HEK293 (cell line): ENCODE data around the gene GRIPAP1.

ENCODE experiments used
- CTCF ChIA-PET: fragments of 350-600 bp; formaldehyde crosslinking; extraction: SDS; loops from one replicate; lab custom pipeline; 2021; ENCODE audit warnings: antibody characterized with exemption; lab: Yijun Ruan, JAX
- POLR2A ChIA-PET: fragments of 300-600 bp; formaldehyde crosslinking; extraction: SDS; loops from one replicate; lab custom pipeline; 2020; ENCODE audit warnings: antibody characterized with exemption, inconsistent platforms; lab: Yijun Ruan, JAX
- H3K27ac ChIP-seq: fragments of 200-500 bp; sonication (Bioruptor generic); 2 replicates; pipeline ENCODE4 v1.5.1; 2014; ENCODE audit warnings: low read depth, low read length, control low read depth, inconsistent platforms; ENCODE audit errors: extremely low read depth
- H3K36me3 ChIP-seq, 2 experiments: fragments of 200-500 bp in 1 of 2; sonication (Bioruptor generic) in 1 of 2; 1 replicate in 1 of 2; 2 replicates in 1 of 2; pipeline ENCODE4 v1.5.1; 2014 to 2017; ENCODE audit warnings: inconsistent platforms in 2 of 2, low read length in 2 of 2; ENCODE audit not compliant: control insufficient read depth in 2 of 2, insufficient read depth in 1 of 2
- H3K4me1 ChIP-seq: fragments of 200-500 bp; sonication (Bioruptor generic); 2 replicates; pipeline ENCODE4 v1.5.1; 2014; ENCODE audit warnings: mild to moderate bottlenecking, low read length, inconsistent platforms; ENCODE audit not compliant: control insufficient read depth, insufficient read depth
- H3K4me3 ChIP-seq: 2 replicates; pipeline ENCODE4 v1.5.1; 2011; ENCODE audit warnings: low read depth, mild to moderate bottlenecking, control low read depth, low read length, moderate library complexity
- H3K9me3 ChIP-seq: fragments of 200-500 bp; sonication (Bioruptor generic); 2 replicates; pipeline ENCODE4 v1.5.1; 2014; ENCODE audit warnings: low read depth, low read length, inconsistent platforms; ENCODE audit not compliant: control insufficient read depth, insufficient read depth
- ATF2 ChIP-seq: fragments of 450-650 bp; formaldehyde crosslinking; IDR thresholded peaks from 2 replicates; pipeline ENCODE4 v1.5.1; 2016; ENCODE audit warnings: missing biosample characterization, missing genetic modification characterization, low read depth
- ELK4 ChIP-seq: IDR thresholded peaks from 2 replicates; pipeline ENCODE4 v1.6.1; 2011; ENCODE audit warnings: mild to moderate bottlenecking, low read depth, low read length, borderline replicate concordance
- GLI2 ChIP-seq: fragments of 450-650 bp; formaldehyde crosslinking; IDR thresholded peaks from 2 replicates; pipeline ENCODE4; 2017; ENCODE audit warnings: missing biosample characterization, missing genetic modification characterization, low read depth, borderline replicate concordance
- GLIS2 ChIP-seq: fragments of 450-650 bp; formaldehyde crosslinking; IDR thresholded peaks from 2 replicates; pipeline ENCODE4 v1.5.1; 2016; ENCODE audit warnings: missing biosample characterization, missing genetic modification characterization
- KLF16 ChIP-seq: fragments of 450-650 bp; formaldehyde crosslinking; IDR thresholded peaks from 2 replicates; pipeline ENCODE4 v1.5.1; 2017; ENCODE audit warnings: missing biosample characterization, missing genetic modification characterization
- OVOL3 ChIP-seq: fragments of 450-650 bp; formaldehyde crosslinking; IDR thresholded peaks from 2 replicates; pipeline ENCODE4 v1.5.1; 2016; ENCODE audit warnings: missing biosample characterization, missing genetic modification characterization
- PRDM4 ChIP-seq: fragments of 450-650 bp; formaldehyde crosslinking; IDR thresholded peaks from 2 replicates; pipeline ENCODE4 v1.5.1; 2017; ENCODE audit warnings: missing biosample characterization, missing genetic modification characterization
- ZBTB17 ChIP-seq: fragments of 450-650 bp; formaldehyde crosslinking; IDR thresholded peaks from 2 replicates; pipeline ENCODE4 v1.5.1; 2016; ENCODE audit warnings: missing biosample characterization, missing genetic modification characterization
- ZBTB21 ChIP-seq: fragments of 450-650 bp; formaldehyde crosslinking; IDR thresholded peaks from 2 replicates; pipeline ENCODE4 v1.5.1; 2017; ENCODE audit warnings: missing biosample characterization, missing genetic modification characterization
- ZBTB48 ChIP-seq: fragments of 450-650 bp; formaldehyde crosslinking; IDR thresholded peaks from 2 replicates; pipeline ENCODE4 v1.5.1; 2016; ENCODE audit warnings: missing biosample characterization, missing genetic modification characterization
- ZFP37 ChIP-seq: fragments of 450-650 bp; formaldehyde crosslinking; IDR thresholded peaks from 2 replicates; pipeline ENCODE4 v1.5.1; 2016; ENCODE audit warnings: missing biosample characterization, missing genetic modification characterization
- ZIC2 ChIP-seq: fragments of 450-650 bp; formaldehyde crosslinking; IDR thresholded peaks from 2 replicates; pipeline ENCODE4 v1.5.1; 2016; ENCODE audit warnings: missing biosample characterization, missing genetic modification characterization
- ZNF112 ChIP-seq: fragments of 450-650 bp; formaldehyde crosslinking; IDR thresholded peaks from 2 replicates; pipeline ENCODE4 v1.5.0; 2017; ENCODE audit warnings: missing biosample characterization, missing genetic modification characterization
- ZNF174 ChIP-seq: fragments of 450-650 bp; formaldehyde crosslinking; IDR thresholded peaks from 2 replicates; pipeline ENCODE4 v1.5.0; 2017; ENCODE audit warnings: missing biosample characterization, mild to moderate bottlenecking, missing genetic modification characterization
- ZNF239 ChIP-seq: fragments of 450-650 bp; formaldehyde crosslinking; IDR thresholded peaks from 2 replicates; pipeline ENCODE4 v1.5.1; 2016; ENCODE audit warnings: missing biosample characterization, missing genetic modification characterization
- ZNF350 ChIP-seq: fragments of 450-650 bp; formaldehyde crosslinking; IDR thresholded peaks from 2 replicates; pipeline ENCODE4 v1.5.0; 2017; ENCODE audit warnings: missing biosample characterization, mild to moderate bottlenecking, missing genetic modification characterization
- ZNF398 ChIP-seq: fragments of 450-650 bp; formaldehyde crosslinking; IDR thresholded peaks from 2 replicates; pipeline ENCODE4 v1.5.1; 2017; ENCODE audit warnings: missing biosample characterization, missing genetic modification characterization
- ZNF426 ChIP-seq: fragments of 450-650 bp; formaldehyde crosslinking; IDR thresholded peaks from 2 replicates; pipeline ENCODE4 v1.5.1; 2017; ENCODE audit warnings: missing biosample characterization, missing genetic modification characterization, mild to moderate bottlenecking, inconsistent platforms, moderate library complexity
- ZNF433 ChIP-seq: fragments of 450-650 bp; formaldehyde crosslinking; IDR thresholded peaks from 2 replicates; pipeline ENCODE4 v1.5.1; 2016; ENCODE audit warnings: missing biosample characterization, missing genetic modification characterization, low read depth
- ZNF501 ChIP-seq: fragments of 450-650 bp; formaldehyde crosslinking; IDR thresholded peaks from 2 replicates; pipeline ENCODE4 v1.5.1; 2016; ENCODE audit warnings: missing biosample characterization, missing genetic modification characterization
- ZNF510 ChIP-seq: fragments of 450-650 bp; formaldehyde crosslinking; IDR thresholded peaks from 2 replicates; pipeline ENCODE4 v1.5.1; 2018; ENCODE audit warnings: mild to moderate bottlenecking, missing genetic modification characterization, missing biosample characterization; ENCODE audit not compliant: insufficient replicate concordance
- ZNF521 ChIP-seq: fragments of 450-650 bp; formaldehyde crosslinking; IDR thresholded peaks from 2 replicates; pipeline ENCODE4 v1.5.1; 2017; ENCODE audit warnings: missing biosample characterization, mild to moderate bottlenecking, missing genetic modification characterization
- ZNF610 ChIP-seq: fragments of 450-650 bp; formaldehyde crosslinking; IDR thresholded peaks from 2 replicates; pipeline ENCODE4 v1.5.1; 2016; ENCODE audit warnings: missing biosample characterization, missing genetic modification characterization, borderline replicate concordance
- ZNF621 ChIP-seq: fragments of 450-650 bp; formaldehyde crosslinking; IDR thresholded peaks from 2 replicates; pipeline ENCODE4 v1.5.1; 2017; ENCODE audit warnings: missing biosample characterization, missing genetic modification characterization
- ZNF624 ChIP-seq: fragments of 450-650 bp; formaldehyde crosslinking; IDR thresholded peaks from 2 replicates; pipeline ENCODE4 v1.5.1; 2017; ENCODE audit warnings: missing biosample characterization, missing genetic modification characterization
- ZNF664 ChIP-seq: fragments of 450-650 bp; formaldehyde crosslinking; IDR thresholded peaks from 2 replicates; pipeline ENCODE4 v1.5.1; 2016; ENCODE audit warnings: missing biosample characterization, missing genetic modification characterization
- ZNF791 ChIP-seq: fragments of 450-650 bp; formaldehyde crosslinking; IDR thresholded peaks from 2 replicates; pipeline ENCODE4 v1.5.1; 2016; ENCODE audit warnings: missing biosample characterization, missing genetic modification characterization
- ZNF792 ChIP-seq: fragments of 450-650 bp; formaldehyde crosslinking; IDR thresholded peaks from 2 replicates; pipeline ENCODE4 v1.5.1; 2016; ENCODE audit warnings: missing biosample characterization, missing genetic modification characterization
- ZSCAN16 ChIP-seq: fragments of 450-650 bp; formaldehyde crosslinking; IDR thresholded peaks from 2 replicates; pipeline ENCODE4 v1.5.1; 2016; ENCODE audit warnings: missing biosample characterization, missing genetic modification characterization
- ZSCAN23 ChIP-seq: fragments of 450-650 bp; formaldehyde crosslinking; IDR thresholded peaks from 2 replicates; pipeline ENCODE4 v1.5.1; 2016; ENCODE audit warnings: missing biosample characterization, missing genetic modification characterization
- ZSCAN30 ChIP-seq: fragments of 450-650 bp; IDR thresholded peaks from 2 replicates; pipeline ENCODE4 v1.5.1; 2018; ENCODE audit warnings: missing biosample characterization, mild to moderate bottlenecking, missing genetic modification characterization, moderate library complexity
- TF ChIP-seq, protein P1 (sequence below): fragments of 450-650 bp; formaldehyde crosslinking; IDR thresholded peaks from 2 replicates; pipeline ENCODE4 v1.5.1; 2016; ENCODE audit warnings: missing biosample characterization, missing genetic modification characterization

The GRIPAP1 gene

GRCh38 chrX:49037883-49038475 is 35.9 kb upstream of the GRIPAP1 start (continued):
- TF ChIP-seq ZNF610 (tag by site-specific recombination) (no peak), ELK4 (no peak), PRDM4 (tag by site-specific recombination) (no peak), ZNF174 (tag by site-specific recombination) (no peak), ZSCAN23 (tag by site-specific recombination) (no peak), KLF16 (tag by site-specific recombination) (no peak), ZFP37 (tag by site-specific recombination) (0 out of 2 replicates have a peak, but pooled peaks have one; percentile 44), ZNF624 (tag by site-specific recombination) (no peak), ZNF791 (tag by site-specific recombination) (no peak), ATF2 (tag by site-specific recombination) (peak; percentile 99), ZBTB17 (tag by site-specific recombination) (no peak), ZNF350 (no peak), ZNF792 (tag by site-specific recombination) (no peak), ZNF664 (tag by site-specific recombination) (no peak), GLI2 (tag by site-specific recombination) (no peak), GLIS2 (no peak), ZNF398 (tag by site-specific recombination) (peak; percentile 79), ZNF621 (tag by site-specific recombination) (no peak), ZNF510 (tag by site-specific recombination) (no peak), ZNF501 (tag by site-specific recombination) (no peak)

- no peak overlapping the region for H3K4me3 ChIP-seq
- ChIA-PET POLR2A (interaction anchor here (0.7 kb wide), 2 partner anchors 10 to 118 kb away, joined by 5 to 9 read pairs; no protein-coding TSS in a partner anchor), CTCF (no interaction called here)
- no peak overlapping the region for H3K27ac ChIP-seq
- peaks cover 0 to 51% of the 10 kb centered on the region in 2 experiments; a peak in 2 of 3 replicates for H3K36me3 ChIP-seq
- H3K4me1 ChIP-seq, result no peaks in the 10 kb centered on the region
- H3K9me3 ChIP-seq, result no peaks in the 10 kb centered on the region
- TF ChIP-seq ZIC2 (tag by site-specific recombination), result no peak
- TF ChIP-seq ZBTB48, result no peak
- no peak for TF ChIP-seq ZSCAN16 (tag by site-specific recombination)
- no peak for TF ChIP-seq ZNF426 (tag by site-specific recombination)
- no peak for TF ChIP-seq OVOL3 (tag by site-specific recombination)
- no peak for TF ChIP-seq ZNF112 (tag by site-specific recombination)
- TF ChIP-seq ZNF239 (tag by site-specific recombination), result no peak
- no peak for TF ChIP-seq ZSCAN30 (tag by site-specific recombination)
- no peak for TF ChIP-seq ZNF791 (tag by site-specific recombination)
- no peak for TF ChIP-seq ZBTB21
- TF ChIP-seq ZNF521 (tag by site-specific recombination), result no peak
- no peak for TF ChIP-seq ZNF433
- TF ChIP-seq, protein P1, sequence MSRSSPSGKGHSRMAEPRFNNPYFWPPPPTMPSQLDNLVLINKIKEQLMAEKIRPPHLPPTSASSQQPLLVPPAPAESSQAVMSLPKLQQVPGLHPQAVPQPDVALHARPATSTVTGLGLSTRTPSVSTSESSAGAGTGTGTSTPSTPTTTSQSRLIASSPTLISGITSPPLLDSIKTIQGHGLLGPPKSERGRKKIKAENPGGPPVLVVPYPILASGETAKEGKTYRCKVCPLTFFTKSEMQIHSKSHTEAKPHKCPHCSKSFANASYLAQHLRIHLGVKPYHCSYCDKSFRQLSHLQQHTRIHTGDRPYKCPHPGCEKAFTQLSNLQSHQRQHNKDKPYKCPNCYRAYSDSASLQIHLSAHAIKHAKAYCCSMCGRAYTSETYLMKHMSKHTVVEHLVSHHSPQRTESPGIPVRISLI, result no peak
Measured at GRCh38 chrX:49030283-49030682, 28.2 kb upstream of the GRIPAP1 start.
